PFSK-1 (cell line): ENCODE measurements around the gene ANKFY1.

Experiments used
- POLR2AphosphoS5 ChIP-seq: IDR thresholded peaks from 2 replicates; pipeline ENCODE4 v1.6.1; 2012; ENCODE audit warnings: low read depth, mild to moderate bottlenecking, control low read depth, low read length, moderate library complexity
- REST ChIP-seq, 2 experiments: IDR thresholded peaks; 2 replicates each; pipeline versions ENCODE4 v1.6.1 to v1.8.0; 2011 to 2012; ENCODE audit warnings: low read depth in 2 of 2, low read length in 2 of 2, control low read depth in 1 of 2, inconsistent platforms in 1 of 2, mild to moderate bottlenecking in 1 of 2, moderate library complexity in 1 of 2; ENCODE audit not compliant: insufficient read depth in 1 of 2
- SIN3A ChIP-seq: IDR thresholded peaks from 2 replicates; pipeline ENCODE4 v1.6.1; 2012; ENCODE audit warnings: mild to moderate bottlenecking, low read length, moderate library complexity, borderline replicate concordance; ENCODE audit not compliant: insufficient read depth
- TAF1 ChIP-seq: IDR thresholded peaks from 2 replicates; pipeline ENCODE4 v1.6.1; 2012; ENCODE audit warnings: low read length, control low read depth, borderline replicate concordance; ENCODE audit not compliant: insufficient read depth

- TF ChIP-seq TAF1 (no peak), SIN3A (no peak), POLR2AphosphoS5 (no peak), REST (IDR thresholded peaks at IDR 0.05; ENCODE audit: insufficient read depth in 1 of 2, low read depth in 2 of 2, low read length in 2 of 2) (no peak)
These were observed 47.8 kb downstream of the ANKFY1 start for GRCh38 chr17:4215882-4216570.
